OCI-LY7 (cell line): Measurements from ENCODE around the gene PLEKHG4B. TPM values are rescaled to one million over a fixed set of nuclear protein-coding genes. Genes with fewer than 3 reads are reported as not detected.

Source experiments
- BruUV-seq: library from RNA; stranded (reverse); fragments of 400-500 nt; replicated peaks from 2 replicates; lab custom pipeline; 2021; lab: Mats Ljungman, UMichigan
- CTCF ChIA-PET: fragments of 300-600 bp; sonication (Branson Sonifier 250); formaldehyde crosslinking; loops from one replicate; lab custom pipeline; 2022; ENCODE audit warnings: antibody characterized with exemption; ENCODE audit not compliant: unreplicated experiment; lab: Charles Lee
- POLR2A ChIA-PET: fragments of 300-600 bp; sonication (Branson Sonifier 250); formaldehyde crosslinking; loops from one replicate; lab custom pipeline; 2022; ENCODE audit warnings: antibody characterized with exemption; lab: Charles Lee
- DNase-seq: peaks from one replicate; pipeline ENCODE4 v3.0.0-alpha.2; 2015; ENCODE audit warnings: low spot score
- H2AFZ ChIP-seq: fragments of 200-600 bp; sonication (generic), shearing (Covaris generic); 2 replicates; pipeline ENCODE4 v1.6.1; 2014; ENCODE audit warnings: mild to moderate bottlenecking, antibody characterized with exemption, low read length, moderate library complexity
- H3K27ac ChIP-seq: fragments of 200-600 bp; sonication (generic); 2 replicates; pipeline ENCODE4 v1.5.1; 2014; ENCODE audit warnings: mixed run types, low read depth, mild to moderate bottlenecking, moderate library complexity, low read length, inconsistent platforms; ENCODE audit not compliant: poor library complexity, severe bottlenecking
- H3K36me3 ChIP-seq: fragments of 200-600 bp; sonication (generic); 2 replicates; pipeline ENCODE4 v1.6.1; 2014; ENCODE audit warnings: mild to moderate bottlenecking, antibody characterized with exemption, low read length, moderate library complexity, mixed read lengths; ENCODE audit not compliant: insufficient read depth
- H3K4me1 ChIP-seq: fragments of 200-600 bp; sonication (generic); 2 replicates; pipeline ENCODE4 v1.5.1; 2014; ENCODE audit warnings: mild to moderate bottlenecking, low read length; ENCODE audit not compliant: insufficient read depth, poor library complexity, severe bottlenecking
- H3K4me2 ChIP-seq: fragments of 200-600 bp; sonication (generic); 2 replicates; pipeline ENCODE4 v1.6.1; 2014; ENCODE audit warnings: mild to moderate bottlenecking, low read length
- H3K4me3 ChIP-seq: fragments of 200-600 bp; sonication (generic); 2 replicates; pipeline ENCODE4 v1.5.1; 2014; ENCODE audit warnings: mild to moderate bottlenecking, low read depth, low read length; ENCODE audit not compliant: poor library complexity, severe bottlenecking
- H3K79me2 ChIP-seq: fragments of 200-600 bp; sonication (generic); 2 replicates; pipeline ENCODE4 v1.6.1; 2016; ENCODE audit warnings: low read depth, mild to moderate bottlenecking, low read length, moderate library complexity, mixed read lengths; ENCODE audit not compliant: insufficient read depth
- H3K9me2 ChIP-seq: fragments of 200-600 bp; sonication (generic); 2 replicates; pipeline ENCODE4 v1.6.1; 2016; ENCODE audit warnings: mild to moderate bottlenecking, low read length, mixed read lengths; ENCODE audit not compliant: insufficient read depth
- H3K9me3 ChIP-seq: fragments of 200-600 bp; sonication (generic); 2 replicates; pipeline ENCODE4 v1.6.1; 2014; ENCODE audit warnings: mild to moderate bottlenecking, mixed run types, low read length, mixed read lengths
- H4K20me1 ChIP-seq: fragments of 200-600 bp; sonication (generic); 2 replicates; pipeline ENCODE4 v1.6.1; 2014; ENCODE audit warnings: mild to moderate bottlenecking, antibody characterized with exemption, low read length, moderate library complexity, mixed read lengths; ENCODE audit not compliant: insufficient read depth
- CTCF ChIP-seq: fragments of 200-600 bp; sonication (generic); conservative IDR thresholded peaks from 2 replicates; pipeline ENCODE4 v1.5.1; 2014; ENCODE audit warnings: mild to moderate bottlenecking, antibody characterized with exemption, low read length, moderate library complexity, mixed read lengths
- EZH2phosphoT487 ChIP-seq: fragments of 200-600 bp; sonication (generic); IDR thresholded peaks from 2 replicates; pipeline ENCODE4 v1.6.1; 2018; ENCODE audit warnings: low read depth, borderline replicate concordance, mild to moderate bottlenecking, mixed run types, antibody characterized with exemption, low read length, moderate library complexity, mixed read lengths
- intact Hi-C: fragments of 100-400 bp; cut with micrococcal nuclease; formaldehyde crosslinking; loops from one replicate; pipeline ENCODE4 v1.10.0; 2022; ENCODE audit not compliant: unreplicated experiment
- total RNA-seq, 2 experiments: library from RNA; depleted of rRNA in 1 of 2; stranded (reverse); fragments of >200 nt in 1 of 2; shearing (Covaris generic) in 1 of 2; gene quantifications; 2 replicates each; pipeline ENCODE4 v1.2.3, GENCODE V29; 2014 to 2022

The PLEKHG4B gene
- total RNA-seq, 2 experiments from 2014 or later: 0.30 to 0.41 TPM

DNA sequence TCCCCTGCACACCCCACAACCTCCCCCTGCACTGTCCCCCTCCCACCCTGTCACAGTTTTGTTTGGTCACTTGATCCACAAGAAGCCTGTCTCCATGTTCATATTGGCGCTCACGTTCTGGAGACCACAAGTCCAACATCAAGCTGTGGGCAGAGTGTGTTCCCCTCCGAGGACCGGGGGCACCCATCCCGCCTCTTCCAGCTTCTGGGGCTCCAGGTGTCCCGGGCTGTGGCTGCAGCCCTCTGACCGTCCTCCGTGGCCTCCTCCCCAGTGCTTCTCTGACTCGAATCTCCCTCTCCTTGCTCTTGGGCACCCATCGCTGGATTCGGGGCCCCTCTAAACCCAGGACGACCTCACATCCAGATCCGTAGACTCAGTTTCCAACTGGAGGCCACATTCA is 49.2 kb downstream of the PLEKHG4B start:
- TF ChIP-seq EZH2phosphoT487 (no peak), CTCF (no peak)
- H3K9me2 ChIP-seq: no peaks in the 10 kb centered on the region
- no TSS peak for BruUV-seq

DNA sequence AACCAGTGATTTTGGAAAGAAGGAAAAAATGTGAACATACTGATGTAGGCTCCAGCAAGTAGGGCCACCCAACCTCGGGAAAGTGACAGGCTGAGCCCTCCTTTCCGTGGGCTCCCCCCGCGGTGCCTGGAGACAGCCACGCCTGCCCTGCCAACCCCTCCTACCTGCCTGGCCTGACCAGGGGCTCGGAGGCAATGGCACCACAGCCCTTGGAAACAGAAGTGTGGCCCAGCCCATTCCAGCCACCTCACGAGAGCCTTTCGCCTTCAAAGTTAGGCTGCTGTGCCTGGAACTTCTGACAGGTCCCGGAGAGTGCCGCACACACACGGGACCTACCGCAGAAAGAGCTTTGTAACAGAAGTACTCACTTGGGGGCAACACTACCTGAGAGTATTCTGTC is 49.8 kb downstream of the PLEKHG4B start:
- no TSS peak for BruUV-seq
- H3K9me3 ChIP-seq: no peaks in the 10 kb centered on the region
- H2AFZ ChIP-seq: no peak overlapping the region
- no peaks in the 10 kb centered on the region for H3K36me3 ChIP-seq
- no peaks in the 10 kb centered on the region for H3K79me2 ChIP-seq
- H3K4me3 ChIP-seq: no peak overlapping the region
- ChIA-PET POLR2A (interaction anchor here (0.6 kb wide), 1 partner anchor 13 kb away, joined by 4 read pairs; no protein-coding TSS in a partner anchor), CTCF (no interaction called here)
- no peaks in the 10 kb centered on the region for H4K20me1 ChIP-seq
- no peak for DNase-seq
- no peaks in the 10 kb centered on the region for H3K9me2 ChIP-seq
- H3K27ac ChIP-seq: no peak overlapping the region
- intact Hi-C loops: no loop called here
- H3K4me2 ChIP-seq: no peak overlapping the region
- no peaks in the 10 kb centered on the region for H3K4me1 ChIP-seq
- TF ChIP-seq CTCF (no peak), EZH2phosphoT487 (no peak)

More for the DNA sequence above, 49.2 kb downstream of the PLEKHG4B start:
- Histone ChIP-seq H3K36me3 (no peaks in the 10 kb centered on the region), H3K79me2 (no peaks in the 10 kb centered on the region), H3K4me2 (no peak overlapping the region), H3K27ac (no peak overlapping the region), H4K20me1 (no peaks in the 10 kb centered on the region), H3K4me3 (no peak overlapping the region), H3K4me1 (no peaks in the 10 kb centered on the region), H3K9me3 (no peaks in the 10 kb centered on the region), H2AFZ (no peak overlapping the region)
- no peak for DNase-seq
- CTCF ChIA-PET: no interaction called here
- intact Hi-C loops: no loop called here
- POLR2A ChIA-PET: interaction anchor here (0.6 kb wide), 1 partner anchor 12 kb away, joined by 4 read pairs; no protein-coding TSS in a partner anchor

GRCh38 chr5:142246-142810 is 50.4 kb downstream of the PLEKHG4B start:
- Histone ChIP-seq H3K79me2 (no peaks in the 10 kb centered on the region), H3K27ac (no peak overlapping the region), H2AFZ (no peak overlapping the region), H3K4me3 (no peak overlapping the region), H4K20me1 (no peaks in the 10 kb centered on the region), H3K4me2 (no peak overlapping the region), H3K4me1 (no peaks in the 10 kb centered on the region), H3K36me3 (no peaks in the 10 kb centered on the region), H3K9me3 (peaks cover 4% of the 10 kb centered on the region; the same call in 1 of the 2 replicates), H3K9me2 (no peaks in the 10 kb centered on the region)
- intact Hi-C loops: no loop called here
- no TSS peak for BruUV-seq
- ChIA-PET POLR2A (no interaction called here), CTCF (no interaction called here)
- no peak for DNase-seq
- TF ChIP-seq EZH2phosphoT487: no peak
- no peak; the same call in 1 of the 2 replicates for TF ChIP-seq CTCF
